Uterus (tissue), 4 donors: ENCODE measurements around the gene GDPGP1. TPM values are rescaled to one million over a fixed set of nuclear protein-coding genes. Genes with fewer than 3 reads are reported as not detected.
A peak's percentile ranks its signal among the peaks of the same experiment; 100 is the strongest.
"Not testable (repeated sequence)": the region's sequence is repeated elsewhere in the genome, so short reads cannot be mapped to it uniquely, and the experiment has no call there.

Experiments used
- DNase-seq, 2 donors: peaks; one replicate each; pipeline ENCODE4 v3.0.0-alpha.2; 2019 to 2020
- H3K27ac ChIP-seq, 2 donors: fragments of 200-600 bp; sonication (generic); 1 replicate in 1 of 2; 2 replicates in 1 of 2; pipeline ENCODE4 v1.5.1; 2016 to 2018
- H3K27me3 ChIP-seq, 2 donors: fragments of 200-600 bp; sonication (generic); one replicate each; pipeline ENCODE4 v1.5.1; 2018 to 2019; ENCODE audit warnings: control low read depth in 1 of 2
- H3K36me3 ChIP-seq, 2 donors: fragments of 200-600 bp; sonication (generic); one replicate each; pipeline ENCODE4 v1.5.1; 2019; ENCODE audit warnings: control low read depth in 1 of 2
- H3K4me1 ChIP-seq, 2 donors: fragments of 200-600 bp; sonication (generic); one replicate each; pipeline ENCODE4 v1.5.1; 2018 to 2019; ENCODE audit warnings: control low read depth in 1 of 2
- H3K4me3 ChIP-seq, 2 donors: fragments of 200-600 bp; sonication (generic); 1 replicate in 1 of 2; 2 replicates in 1 of 2; pipeline ENCODE4 v1.5.1; 2018 to 2019; ENCODE audit warnings: mild to moderate bottlenecking in 1 of 2
- H3K9me3 ChIP-seq, 2 donors: fragments of 200-600 bp; sonication (generic); one replicate each; pipeline ENCODE4 v1.5.1; 2019; ENCODE audit warnings: control low read depth in 1 of 2
- POLR2A ChIP-seq, 2 donors: fragments of 450-650 bp; IDR thresholded peaks; one replicate each; pipeline ENCODE4 v1.6.1; 2016; ENCODE audit warnings: antibody characterized with exemption in 2 of 2, mild to moderate bottlenecking in 1 of 2, moderate library complexity in 1 of 2
- intact Hi-C: fragments of 100-400 bp; cut with DNase I; formaldehyde crosslinking; loops from one replicate; pipeline ENCODE4 v1.15.1; 2023; ENCODE audit warnings: low total_unique reads
- total RNA-seq, 4 donors: library from RNA; depleted of rRNA in 3 of 4; stranded (reverse); fragments of >200 nt in 3 of 4; gene quantifications; one replicate each; pipeline versions ENCODE4 v1.1.0 to v1.2.4, GENCODE V29; 2014 to 2023
- TF ChIP-seq, protein P1 (sequence below), 4 experiments: fragments of 200-600 bp in 2 of 4; fragments of 450-650 bp in 2 of 4; sonication (generic) in 2 of 4; IDR thresholded peaks; one replicate each; pipeline ENCODE4 v1.5.1; 2016 to 2019; ENCODE audit warnings: antibody characterized with exemption in 4 of 4, mild to moderate bottlenecking in 2 of 4, moderate library complexity in 1 of 4
- donor health status: DM: yes; HTN: yes; CAD: no.

The GDPGP1 gene
- total RNA-seq, 4 donors from 2014 or later: under 0.01 to 15.0 (median 4.0) TPM

DNA sequence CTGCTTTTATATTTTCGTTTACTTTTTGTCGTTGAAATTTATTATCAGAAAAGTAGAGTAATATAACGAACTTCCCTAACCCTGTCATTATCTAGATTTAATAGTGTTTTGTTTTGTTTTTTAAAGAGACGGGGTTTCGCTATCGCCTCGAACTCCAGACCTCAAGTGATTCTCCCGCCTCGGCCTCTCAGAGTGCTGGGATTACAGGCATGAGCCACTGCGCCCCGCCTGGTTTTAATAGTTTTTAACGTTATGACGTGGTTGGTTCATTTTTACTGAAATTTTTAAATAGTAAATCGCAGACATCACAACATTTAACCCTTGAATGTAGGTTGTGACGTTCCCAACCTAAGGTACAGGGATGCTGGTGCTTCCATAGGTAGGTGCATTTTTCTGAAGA is 32.5 kb downstream of the GDPGP1 start:
- intact Hi-C loops: no loop called here
- TF ChIP-seq, protein P1, sequence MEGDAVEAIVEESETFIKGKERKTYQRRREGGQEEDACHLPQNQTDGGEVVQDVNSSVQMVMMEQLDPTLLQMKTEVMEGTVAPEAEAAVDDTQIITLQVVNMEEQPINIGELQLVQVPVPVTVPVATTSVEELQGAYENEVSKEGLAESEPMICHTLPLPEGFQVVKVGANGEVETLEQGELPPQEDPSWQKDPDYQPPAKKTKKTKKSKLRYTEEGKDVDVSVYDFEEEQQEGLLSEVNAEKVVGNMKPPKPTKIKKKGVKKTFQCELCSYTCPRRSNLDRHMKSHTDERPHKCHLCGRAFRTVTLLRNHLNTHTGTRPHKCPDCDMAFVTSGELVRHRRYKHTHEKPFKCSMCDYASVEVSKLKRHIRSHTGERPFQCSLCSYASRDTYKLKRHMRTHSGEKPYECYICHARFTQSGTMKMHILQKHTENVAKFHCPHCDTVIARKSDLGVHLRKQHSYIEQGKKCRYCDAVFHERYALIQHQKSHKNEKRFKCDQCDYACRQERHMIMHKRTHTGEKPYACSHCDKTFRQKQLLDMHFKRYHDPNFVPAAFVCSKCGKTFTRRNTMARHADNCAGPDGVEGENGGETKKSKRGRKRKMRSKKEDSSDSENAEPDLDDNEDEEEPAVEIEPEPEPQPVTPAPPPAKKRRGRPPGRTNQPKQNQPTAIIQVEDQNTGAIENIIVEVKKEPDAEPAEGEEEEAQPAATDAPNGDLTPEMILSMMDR (IDR thresholded peaks at IDR 0.05): no peak
- H3K9me3 ChIP-seq: no peaks in the 10 kb centered on the region
- no peaks in the 10 kb centered on the region for H3K36me3 ChIP-seq
- peaks cover 5 to 9% of the 10 kb centered on the region in 2 donors for H3K4me1 ChIP-seq
- H3K4me3 ChIP-seq: peak overlapping the region; percentile 71 to 82
- peak overlapping the region; percentile 87 to 92 for H3K27ac ChIP-seq
- no peaks in the 10 kb centered on the region for H3K27me3 ChIP-seq
- no peak for DNase-seq

DNA sequence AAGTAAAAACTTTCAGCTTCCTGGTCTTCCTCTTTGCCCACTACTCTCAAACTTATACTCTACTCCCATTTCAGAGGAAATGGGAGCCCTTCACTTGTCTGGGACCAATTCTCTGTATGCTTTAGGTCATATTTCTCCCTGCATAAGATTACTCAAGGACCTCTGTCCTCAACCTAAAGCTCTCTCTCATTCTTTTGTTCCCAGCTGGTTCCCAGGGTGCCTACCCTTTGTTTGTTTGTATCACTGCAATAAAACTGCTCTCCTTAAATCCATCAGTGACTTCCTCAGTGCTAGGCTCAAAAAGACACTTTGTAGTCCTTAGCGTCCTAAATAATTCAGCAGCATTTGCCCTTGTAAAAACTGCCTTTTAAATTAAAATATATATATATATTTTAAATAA is 34.4 kb downstream of the GDPGP1 start:
- no peak for DNase-seq
- H3K27ac ChIP-seq: no peak overlapping the region
- no peaks in the 10 kb centered on the region for H3K27me3 ChIP-seq
- H3K4me1 ChIP-seq: peaks cover 5 to 9% of the 10 kb centered on the region in 2 donors
- intact Hi-C loops: no loop called here
- no peaks in the 10 kb centered on the region for H3K9me3 ChIP-seq
- H3K36me3 ChIP-seq: no peaks in the 10 kb centered on the region
- no peak overlapping the region for H3K4me3 ChIP-seq
- TF ChIP-seq, protein P1 (IDR thresholded peaks at IDR 0.05): no peak
- no peak for TF ChIP-seq POLR2A (IDR thresholded peaks at IDR 0.05)

DNA sequence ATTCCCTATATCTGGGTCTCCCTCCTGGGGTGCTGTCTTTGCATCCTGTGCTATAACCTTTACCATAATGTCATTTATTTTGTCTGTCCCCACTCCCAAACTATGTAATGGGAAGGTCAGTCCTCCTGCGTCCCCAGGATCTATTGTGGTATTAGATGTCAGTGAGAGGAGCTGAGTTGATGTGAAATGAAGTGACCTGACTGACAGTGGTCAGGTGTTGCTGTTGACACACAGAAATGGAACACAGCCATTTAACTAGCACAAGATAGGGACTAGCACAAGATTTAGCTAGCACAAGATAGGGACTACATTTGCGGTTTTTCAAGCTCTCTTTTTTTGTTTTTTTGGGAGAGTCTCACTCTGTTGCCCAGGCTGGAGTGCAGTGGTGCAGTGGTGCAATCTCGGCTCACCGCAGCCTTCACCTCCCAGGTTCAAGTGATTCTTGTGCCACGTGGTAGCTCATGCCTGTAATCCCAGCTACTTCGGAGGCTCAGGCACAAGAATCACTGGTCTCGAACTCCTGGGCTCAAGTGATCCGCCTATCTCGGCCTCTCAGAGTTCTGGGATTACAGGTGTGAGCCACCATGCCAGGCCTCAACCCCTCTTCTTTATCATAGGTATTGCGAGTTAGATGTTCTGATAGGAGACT is 36.6 kb downstream of the GDPGP1 start:
- Histone ChIP-seq H3K4me1 (peaks cover 5 to 6% of the 10 kb centered on the region in 2 donors), H3K4me3 (no peak overlapping the region), H3K9me3 (no peaks in the 10 kb centered on the region), H3K27me3 (no peaks in the 10 kb centered on the region), H3K27ac (no peak overlapping the region), H3K36me3 (no peaks in the 10 kb centered on the region)
- intact Hi-C loops: no loop called here
- TF ChIP-seq, protein P1 (IDR thresholded peaks at IDR 0.05): no peak
- TF ChIP-seq POLR2A (IDR thresholded peaks at IDR 0.05): no peak
- DNase-seq: no peak

DNA sequence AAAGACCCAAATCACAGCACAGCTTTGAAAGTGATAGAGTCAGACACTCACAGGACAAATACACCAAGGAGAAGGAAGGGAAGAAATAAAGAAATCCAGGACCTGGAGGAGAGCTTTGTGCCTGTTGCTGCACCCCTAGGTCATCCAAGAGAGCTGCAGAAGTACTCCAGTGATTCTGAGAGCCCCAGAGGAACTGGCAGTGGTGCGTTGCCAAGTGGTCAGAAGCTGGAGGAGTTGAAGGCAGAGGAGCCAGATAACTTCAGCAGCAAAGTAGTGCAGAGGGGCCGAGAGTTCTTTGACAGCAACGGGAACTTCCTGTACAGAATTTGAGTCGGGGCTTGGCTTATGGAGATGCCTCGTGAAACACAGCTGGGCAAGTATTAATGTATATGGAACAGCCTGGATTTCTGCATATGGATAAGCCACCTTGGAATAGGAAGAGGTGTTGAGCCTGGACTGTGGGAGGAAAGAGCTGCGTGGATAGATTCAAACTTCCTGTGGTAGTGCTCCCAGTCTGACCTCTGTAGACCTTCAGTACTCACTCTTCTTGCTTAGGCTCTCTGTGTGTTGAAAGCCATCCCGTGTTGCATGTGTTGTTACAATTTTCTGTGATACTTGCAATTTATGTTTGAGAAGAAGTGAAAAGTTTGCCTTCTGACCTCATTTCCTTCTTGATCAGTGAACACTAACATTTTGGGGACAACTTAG is 37.6 kb downstream of the GDPGP1 start:
- intact Hi-C loops: no loop called here
- no peaks in the 10 kb centered on the region for H3K36me3 ChIP-seq
- TF ChIP-seq, protein P1 (IDR thresholded peaks at IDR 0.05): no peak
- no peak for TF ChIP-seq POLR2A (IDR thresholded peaks at IDR 0.05)

DNA sequence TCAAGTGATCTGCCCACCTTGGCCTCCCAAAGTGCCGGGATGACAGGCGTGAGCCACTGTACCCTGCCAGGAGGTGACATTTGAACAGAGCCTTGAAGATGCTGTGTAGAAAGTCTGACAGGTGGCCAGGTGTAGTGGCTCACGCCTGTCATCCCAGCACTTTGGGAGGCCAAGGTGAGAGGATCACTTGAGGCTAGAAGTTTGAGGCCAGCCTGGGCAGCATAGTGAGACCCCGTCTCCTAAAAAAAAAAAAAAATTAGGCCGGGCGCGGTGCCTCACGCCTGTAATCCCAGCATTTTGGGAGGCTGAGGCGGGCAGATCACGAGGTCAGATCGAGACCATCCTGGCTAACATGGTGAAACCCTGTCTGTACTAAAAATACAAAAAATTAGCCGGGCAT is 44.5 kb downstream of the GDPGP1 start:
- DNase-seq, H3K4me3 ChIP-seq, H3K27me3 ChIP-seq, intact Hi-C loops, H3K36me3 ChIP-seq, H3K4me1 ChIP-seq, H3K9me3 ChIP-seq, H3K27ac ChIP-seq: not testable (repeated sequence)

More for the DNA sequence above, 37.6 kb downstream of the GDPGP1 start:
- Histone ChIP-seq H3K4me1 (peaks cover 5 to 6% of the 10 kb centered on the region in 2 donors), H3K4me3 (no peak overlapping the region), H3K9me3 (no peaks in the 10 kb centered on the region), H3K27me3 (no peaks in the 10 kb centered on the region), H3K27ac (no peak overlapping the region)
- no peak for DNase-seq

DNA sequence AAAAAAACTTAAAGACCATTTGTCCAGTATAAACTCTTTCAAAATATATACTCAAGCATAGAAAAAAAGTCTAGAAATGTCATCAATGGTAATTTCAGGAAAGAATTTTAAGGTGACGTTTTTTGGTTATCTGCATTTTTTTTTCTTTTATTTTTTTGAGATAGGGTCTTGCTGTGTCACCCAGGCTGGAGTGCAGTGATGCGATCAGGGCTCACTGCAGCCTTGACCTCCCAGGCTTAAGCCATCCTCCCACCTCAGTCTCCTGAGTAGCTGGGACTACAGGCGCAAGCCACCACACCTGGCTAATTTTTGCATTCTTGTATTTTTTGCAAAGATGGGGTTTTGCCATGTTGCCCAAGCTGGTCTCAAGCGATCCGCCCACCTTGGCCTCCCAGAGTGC is 46.7 kb downstream of the GDPGP1 start:
- H3K4me3 ChIP-seq, H3K9me3 ChIP-seq, intact Hi-C loops, H3K4me1 ChIP-seq, H3K27ac ChIP-seq, DNase-seq, H3K36me3 ChIP-seq, H3K27me3 ChIP-seq: not testable (repeated sequence)

DNA sequence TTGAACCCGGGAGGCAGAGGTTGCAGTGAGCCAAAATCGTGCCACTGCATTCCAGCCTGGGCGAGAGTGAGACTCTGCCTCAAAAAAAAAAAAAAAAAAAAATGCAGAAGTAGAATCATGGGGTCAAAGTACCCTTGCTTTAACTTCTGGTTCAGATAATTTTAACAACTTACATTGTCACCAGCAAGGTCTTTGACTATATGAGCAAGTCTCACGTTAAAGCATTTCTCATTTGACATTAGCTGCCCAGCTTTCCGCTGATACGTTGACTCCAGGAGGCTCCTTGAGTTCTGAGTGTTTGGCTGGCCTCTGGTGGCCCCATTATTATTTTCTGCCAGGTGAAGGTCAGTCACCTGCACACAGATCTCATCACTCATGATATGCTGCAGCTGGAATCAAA is 47.6 kb downstream of the GDPGP1 start:
- H3K27ac ChIP-seq, intact Hi-C loops, H3K27me3 ChIP-seq, H3K9me3 ChIP-seq, H3K4me3 ChIP-seq, H3K36me3 ChIP-seq, DNase-seq, H3K4me1 ChIP-seq: not testable (repeated sequence)
